ENCODE results near the gene CTSE.
A peak's percentile ranks its signal among the peaks of the same experiment; 100 is the strongest.

The CTSE gene

GRCh38 chr1:206003854-206004800, 19.6 kb downstream of the CTSE start:
- DNase-seq (ENCODE audit: low read depth, low spot score), result no peak
- H3K4me3 ChIP-seq (ENCODE audit: low read depth, low read length), result no peak overlapping the region
- TF ChIP-seq, protein P1, sequence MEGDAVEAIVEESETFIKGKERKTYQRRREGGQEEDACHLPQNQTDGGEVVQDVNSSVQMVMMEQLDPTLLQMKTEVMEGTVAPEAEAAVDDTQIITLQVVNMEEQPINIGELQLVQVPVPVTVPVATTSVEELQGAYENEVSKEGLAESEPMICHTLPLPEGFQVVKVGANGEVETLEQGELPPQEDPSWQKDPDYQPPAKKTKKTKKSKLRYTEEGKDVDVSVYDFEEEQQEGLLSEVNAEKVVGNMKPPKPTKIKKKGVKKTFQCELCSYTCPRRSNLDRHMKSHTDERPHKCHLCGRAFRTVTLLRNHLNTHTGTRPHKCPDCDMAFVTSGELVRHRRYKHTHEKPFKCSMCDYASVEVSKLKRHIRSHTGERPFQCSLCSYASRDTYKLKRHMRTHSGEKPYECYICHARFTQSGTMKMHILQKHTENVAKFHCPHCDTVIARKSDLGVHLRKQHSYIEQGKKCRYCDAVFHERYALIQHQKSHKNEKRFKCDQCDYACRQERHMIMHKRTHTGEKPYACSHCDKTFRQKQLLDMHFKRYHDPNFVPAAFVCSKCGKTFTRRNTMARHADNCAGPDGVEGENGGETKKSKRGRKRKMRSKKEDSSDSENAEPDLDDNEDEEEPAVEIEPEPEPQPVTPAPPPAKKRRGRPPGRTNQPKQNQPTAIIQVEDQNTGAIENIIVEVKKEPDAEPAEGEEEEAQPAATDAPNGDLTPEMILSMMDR (IDR thresholded peaks at IDR 0.05; ENCODE audit: low read depth, low read length), result no peak
- in situ Hi-C loops (cut with HindIII; ENCODE audit: low sequenced_read_pairs), result no loop called here

- in situ Hi-C loops (cut with HindIII; ENCODE audit: low sequenced_read_pairs), result no loop called here
- peak; percentile 59 for DNase-seq (ENCODE audit: low read depth, low spot score)
- TF ChIP-seq, protein P1 (IDR thresholded peaks at IDR 0.05; ENCODE audit: low read depth, low read length), result no peak
- H3K4me3 ChIP-seq (ENCODE audit: low read depth, low read length), result peak within 1 kb of the TSS; percentile 14
Observed at GRCh38 chr1:206002871-206003801, 20.6 kb downstream of the CTSE start, which contains the start of gene RAB7B. Gene RAB7B, minus strand, starts transcription at chr1:206003395. Its CDS starts 9,260 bp downstream, at chr1:205994135.

DNA sequence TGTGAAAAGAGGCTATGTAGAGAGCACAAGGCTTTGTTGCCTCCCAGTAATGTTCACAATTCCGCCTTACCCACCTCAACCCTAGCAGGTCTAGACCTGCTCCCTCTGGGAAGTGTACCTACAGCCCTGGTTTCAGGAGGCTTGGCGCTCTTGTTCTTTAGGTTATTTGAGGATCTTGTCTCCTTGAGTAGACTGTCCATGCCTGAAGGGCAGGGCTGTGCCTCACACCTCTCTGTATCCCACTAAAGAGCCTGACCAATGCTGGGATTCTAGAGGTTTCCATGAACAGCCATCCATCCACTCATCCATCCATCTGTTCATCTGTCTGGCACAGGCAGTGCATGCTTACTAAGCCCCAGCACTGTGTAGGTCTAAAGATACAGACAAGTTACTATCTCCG, 21.5 kb downstream of the CTSE start:
- no peak for DNase-seq (ENCODE audit: low read depth, low spot score)
- H3K4me3 ChIP-seq (ENCODE audit: low read depth, low read length), result no peak overlapping the region
- in situ Hi-C loops (cut with HindIII; ENCODE audit: low sequenced_read_pairs), result no loop called here
- TF ChIP-seq, protein P1 (IDR thresholded peaks at IDR 0.05; ENCODE audit: low read depth, low read length), result no peak

GRCh38 chr1:206001476-206001888, 22.2 kb downstream of the CTSE start:
- in situ Hi-C loops (cut with HindIII; ENCODE audit: low sequenced_read_pairs), result no loop called here
- TF ChIP-seq, protein P1 (IDR thresholded peaks at IDR 0.05; ENCODE audit: low read depth, low read length), result no peak
- DNase-seq (ENCODE audit: low read depth, low spot score), result peak; percentile 92

DNA sequence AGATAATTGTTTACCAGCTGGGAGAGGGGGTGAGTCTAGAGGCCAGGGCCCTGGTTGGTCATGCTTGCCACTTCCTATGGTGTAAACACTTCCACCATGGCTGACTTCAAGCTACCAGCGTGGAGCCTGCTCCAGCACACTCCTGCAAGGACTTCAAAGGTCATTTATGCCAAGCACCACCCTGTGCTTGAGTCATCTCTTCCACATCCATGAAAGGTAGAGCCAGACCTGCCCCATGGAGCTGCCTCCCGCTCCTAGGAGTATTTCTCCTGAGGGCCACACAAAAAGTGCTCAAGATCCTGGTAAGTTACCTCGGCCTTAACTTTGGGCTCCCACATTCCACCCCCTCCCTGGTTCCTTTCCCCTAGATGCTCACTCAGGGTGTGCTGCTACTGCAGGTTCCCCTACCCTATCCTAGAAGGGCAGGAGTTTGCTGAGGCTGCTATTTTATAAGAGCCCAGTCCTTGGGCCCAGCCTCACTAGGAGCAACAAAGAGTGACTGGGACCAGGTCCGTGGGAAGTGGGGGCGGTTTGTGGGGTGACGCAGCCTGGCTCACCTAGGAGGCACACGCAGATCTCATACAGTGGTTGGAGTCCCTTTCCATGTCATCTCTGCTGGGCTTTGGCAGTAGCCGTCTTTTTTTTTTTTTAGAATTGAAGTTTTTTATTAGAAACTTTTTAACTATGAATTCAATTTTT, 22.9 kb downstream of the CTSE start:
- in situ Hi-C loops (cut with HindIII; ENCODE audit: low sequenced_read_pairs), result no loop called here
- DNase-seq (ENCODE audit: low read depth, low spot score), result no peak
- no peak overlapping the region for H3K4me3 ChIP-seq (ENCODE audit: low read depth, low read length)
- TF ChIP-seq, protein P1 (IDR thresholded peaks at IDR 0.05; ENCODE audit: low read depth, low read length), result no peak

More at GRCh38 chr1:206001476-206001888, 22.2 kb downstream of the CTSE start:
- no peak overlapping the region for H3K4me3 ChIP-seq (ENCODE audit: low read depth, low read length)

Data from astrocyte of the spinal cord (primary cell).